GM23338 (cell line): Measurements from ENCODE around the gene TNNT2. TPM values are rescaled to one million over a fixed set of nuclear protein-coding genes. Genes with fewer than 3 reads are reported as not detected.

Source experiments
- ATAC-seq: fragments of 200-7000 bp; cut with Tn5 transposase; 3 replicates; pipeline ENCODE4 v1.9.1; 2020
- DNase-seq: peaks from one replicate; pipeline ENCODE4 v3.0.0-alpha.2; 2015; ENCODE audit warnings: low spot score
- H2AFZ ChIP-seq: fragments of 200-600 bp; sonication (generic); 2 replicates; pipeline ENCODE4 v1.8.0; 2016; ENCODE audit warnings: antibody characterized with exemption, mild to moderate bottlenecking, moderate library complexity
- H3F3A ChIP-seq: fragments of 200-600 bp; sonication (generic); replicated peaks from 2 replicates; pipeline ENCODE4 v1.8.0; 2017; ENCODE audit warnings: antibody characterized with exemption, mixed run types, low read depth
- H3K27ac ChIP-seq: fragments of 200-600 bp; sonication (generic); 2 replicates; pipeline ENCODE4 v1.6.1; 2016; ENCODE audit warnings: low read depth
- H3K27me3 ChIP-seq: fragments of 200-600 bp; sonication (generic); 2 replicates; pipeline ENCODE4 v1.8.0; 2016; ENCODE audit warnings: mild to moderate bottlenecking, mixed run types, moderate library complexity; ENCODE audit not compliant: insufficient read depth
- H3K36me3 ChIP-seq: fragments of 200-600 bp; sonication (generic); 2 replicates; pipeline ENCODE4 v1.8.0; 2016; ENCODE audit warnings: mild to moderate bottlenecking; ENCODE audit not compliant: insufficient read depth
- H3K4me1 ChIP-seq: fragments of 200-600 bp; sonication (generic); 2 replicates; pipeline ENCODE4 v1.8.0; 2016; ENCODE audit warnings: mild to moderate bottlenecking, moderate library complexity; ENCODE audit not compliant: insufficient read depth
- H3K4me2 ChIP-seq: fragments of 200-600 bp; sonication (generic); 2 replicates; pipeline ENCODE4 v1.7.1; 2017; ENCODE audit warnings: mixed run types
- H3K4me3 ChIP-seq: fragments of 200-600 bp; sonication (generic); 2 replicates; pipeline ENCODE4 v1.6.1; 2016; ENCODE audit warnings: mixed run types
- H3K79me2 ChIP-seq: fragments of 200-600 bp; sonication (generic); replicated peaks from 2 replicates; pipeline ENCODE4 v1.8.0; 2017; ENCODE audit warnings: mild to moderate bottlenecking; ENCODE audit not compliant: insufficient read depth
- H3K9me2 ChIP-seq: fragments of 200-600 bp; sonication (generic); 2 replicates; pipeline ENCODE4 v1.8.0; 2017; ENCODE audit not compliant: insufficient read depth
- H4K20me1 ChIP-seq: fragments of 200-600 bp; sonication (generic); replicated peaks from 2 replicates; pipeline ENCODE4 v1.8.0; 2017; ENCODE audit warnings: mild to moderate bottlenecking; ENCODE audit not compliant: insufficient read depth
- H3K27ac Mint-ChIP-seq: 2 replicates; pipeline ENCODE4 v1.8.0; 2020; ENCODE audit warnings: inconsistent platforms, mild to moderate bottlenecking, moderate library complexity, mixed read lengths
- H3K27me3 Mint-ChIP-seq: 3 replicates; pipeline ENCODE4 v1.8.0; 2022; ENCODE audit warnings: low read depth, mild to moderate bottlenecking, moderate library complexity, mixed read lengths, inconsistent platforms; ENCODE audit not compliant: insufficient read depth, poor library complexity
- H3K36me3 Mint-ChIP-seq: 3 replicates; pipeline ENCODE4 v1.8.0; 2021; ENCODE audit warnings: low read depth, mild to moderate bottlenecking, inconsistent platforms, moderate library complexity, mixed read lengths
- H3K4me1 Mint-ChIP-seq: 3 replicates; pipeline ENCODE4 v1.8.0; 2020; ENCODE audit warnings: mild to moderate bottlenecking, inconsistent platforms, mixed read lengths
- H3K4me3 Mint-ChIP-seq: 3 replicates; pipeline ENCODE4 v1.8.0; 2021; ENCODE audit warnings: moderate library complexity, mild to moderate bottlenecking, inconsistent platforms, mixed read lengths
- H3K9me3 Mint-ChIP-seq: 3 replicates; pipeline ENCODE4 v1.8.0; 2020; ENCODE audit warnings: moderate library complexity, mild to moderate bottlenecking, inconsistent platforms, mixed read lengths
- CREB1 ChIP-seq: fragments of 250-450 bp; sonication (Bioruptor Pico); IDR thresholded peaks from 2 replicates; pipeline ENCODE4 v1.5.0; 2020; ENCODE audit warnings: low read depth, mild to moderate bottlenecking, moderate library complexity
- ETS1 ChIP-seq: IDR thresholded peaks from 2 replicates; pipeline ENCODE4 v1.6.1; 2016; ENCODE audit warnings: antibody characterized with exemption
- EZH2phosphoT487 ChIP-seq: fragments of 200-600 bp; sonication (generic); IDR thresholded peaks from one replicate; pipeline ENCODE4 v1.8.1; 2018; ENCODE audit warnings: antibody characterized with exemption; ENCODE audit not compliant: unreplicated experiment
- JUNB ChIP-seq: IDR thresholded peaks from one replicate; pipeline ENCODE4 v1.6.1; 2016; ENCODE audit warnings: antibody characterized with exemption; ENCODE audit not compliant: unreplicated experiment
- NANOG ChIP-seq: IDR thresholded peaks from 2 replicates; pipeline ENCODE4 v1.6.1; 2016; ENCODE audit warnings: antibody characterized with exemption, borderline replicate concordance
- POLR2AphosphoS5 ChIP-seq: IDR thresholded peaks from 2 replicates; pipeline ENCODE4 v1.6.1; 2016; ENCODE audit warnings: antibody characterized with exemption, low read depth
- STAT1 ChIP-seq: IDR thresholded peaks from one replicate; pipeline ENCODE4 v1.6.1; 2016; ENCODE audit warnings: antibody characterized with exemption; ENCODE audit not compliant: unreplicated experiment
- ZNF114 ChIP-seq: fragments of 250-450 bp; sonication (Bioruptor Pico); IDR thresholded peaks from 2 replicates; pipeline ENCODE4 v1.5.0; 2020; ENCODE audit warnings: mild to moderate bottlenecking, moderate library complexity
- ZNF331 ChIP-seq: fragments of 250-450 bp; sonication (Bioruptor Pico); IDR thresholded peaks from 2 replicates; pipeline ENCODE4 v1.5.0; 2020; ENCODE audit warnings: low read depth, mild to moderate bottlenecking, moderate library complexity
- polyA plus RNA-seq: library from polyadenylated mRNA; unstranded; fragments of >200 nt; fragmentation: Nextera tagmentation; extraction: Ambion mirVana; gene quantifications from 2 replicates; pipeline ENCODE4 v1.2.1, GENCODE V29; 2016
- total RNA-seq: library from RNA; depleted of rRNA; stranded (reverse); fragments of >200 nt; shearing (Covaris generic); gene quantifications from 2 replicates; pipeline ENCODE4 v1.2.3, GENCODE V29; 2014
- TF ChIP-seq, protein P1 (sequence below): fragments of 250-450 bp; sonication (Bioruptor Pico); IDR thresholded peaks from 2 replicates; pipeline ENCODE4 v1.5.0; 2020; ENCODE audit warnings: mild to moderate bottlenecking, moderate library complexity
- TF ChIP-seq, protein P2 (sequence below): IDR thresholded peaks from one replicate; pipeline ENCODE4 v1.6.1; 2018; ENCODE audit warnings: antibody characterized with exemption; ENCODE audit not compliant: unreplicated experiment

Gene TNNT2
- total and polyA plus RNA-seq, 2 experiments from 2014 or later, result 7.5 to 19.1 TPM

GRCh38 chr1:201329286-201329685 is 48.2 kb downstream of the TNNT2 start (continued):
- TF ChIP-seq, protein P1, sequence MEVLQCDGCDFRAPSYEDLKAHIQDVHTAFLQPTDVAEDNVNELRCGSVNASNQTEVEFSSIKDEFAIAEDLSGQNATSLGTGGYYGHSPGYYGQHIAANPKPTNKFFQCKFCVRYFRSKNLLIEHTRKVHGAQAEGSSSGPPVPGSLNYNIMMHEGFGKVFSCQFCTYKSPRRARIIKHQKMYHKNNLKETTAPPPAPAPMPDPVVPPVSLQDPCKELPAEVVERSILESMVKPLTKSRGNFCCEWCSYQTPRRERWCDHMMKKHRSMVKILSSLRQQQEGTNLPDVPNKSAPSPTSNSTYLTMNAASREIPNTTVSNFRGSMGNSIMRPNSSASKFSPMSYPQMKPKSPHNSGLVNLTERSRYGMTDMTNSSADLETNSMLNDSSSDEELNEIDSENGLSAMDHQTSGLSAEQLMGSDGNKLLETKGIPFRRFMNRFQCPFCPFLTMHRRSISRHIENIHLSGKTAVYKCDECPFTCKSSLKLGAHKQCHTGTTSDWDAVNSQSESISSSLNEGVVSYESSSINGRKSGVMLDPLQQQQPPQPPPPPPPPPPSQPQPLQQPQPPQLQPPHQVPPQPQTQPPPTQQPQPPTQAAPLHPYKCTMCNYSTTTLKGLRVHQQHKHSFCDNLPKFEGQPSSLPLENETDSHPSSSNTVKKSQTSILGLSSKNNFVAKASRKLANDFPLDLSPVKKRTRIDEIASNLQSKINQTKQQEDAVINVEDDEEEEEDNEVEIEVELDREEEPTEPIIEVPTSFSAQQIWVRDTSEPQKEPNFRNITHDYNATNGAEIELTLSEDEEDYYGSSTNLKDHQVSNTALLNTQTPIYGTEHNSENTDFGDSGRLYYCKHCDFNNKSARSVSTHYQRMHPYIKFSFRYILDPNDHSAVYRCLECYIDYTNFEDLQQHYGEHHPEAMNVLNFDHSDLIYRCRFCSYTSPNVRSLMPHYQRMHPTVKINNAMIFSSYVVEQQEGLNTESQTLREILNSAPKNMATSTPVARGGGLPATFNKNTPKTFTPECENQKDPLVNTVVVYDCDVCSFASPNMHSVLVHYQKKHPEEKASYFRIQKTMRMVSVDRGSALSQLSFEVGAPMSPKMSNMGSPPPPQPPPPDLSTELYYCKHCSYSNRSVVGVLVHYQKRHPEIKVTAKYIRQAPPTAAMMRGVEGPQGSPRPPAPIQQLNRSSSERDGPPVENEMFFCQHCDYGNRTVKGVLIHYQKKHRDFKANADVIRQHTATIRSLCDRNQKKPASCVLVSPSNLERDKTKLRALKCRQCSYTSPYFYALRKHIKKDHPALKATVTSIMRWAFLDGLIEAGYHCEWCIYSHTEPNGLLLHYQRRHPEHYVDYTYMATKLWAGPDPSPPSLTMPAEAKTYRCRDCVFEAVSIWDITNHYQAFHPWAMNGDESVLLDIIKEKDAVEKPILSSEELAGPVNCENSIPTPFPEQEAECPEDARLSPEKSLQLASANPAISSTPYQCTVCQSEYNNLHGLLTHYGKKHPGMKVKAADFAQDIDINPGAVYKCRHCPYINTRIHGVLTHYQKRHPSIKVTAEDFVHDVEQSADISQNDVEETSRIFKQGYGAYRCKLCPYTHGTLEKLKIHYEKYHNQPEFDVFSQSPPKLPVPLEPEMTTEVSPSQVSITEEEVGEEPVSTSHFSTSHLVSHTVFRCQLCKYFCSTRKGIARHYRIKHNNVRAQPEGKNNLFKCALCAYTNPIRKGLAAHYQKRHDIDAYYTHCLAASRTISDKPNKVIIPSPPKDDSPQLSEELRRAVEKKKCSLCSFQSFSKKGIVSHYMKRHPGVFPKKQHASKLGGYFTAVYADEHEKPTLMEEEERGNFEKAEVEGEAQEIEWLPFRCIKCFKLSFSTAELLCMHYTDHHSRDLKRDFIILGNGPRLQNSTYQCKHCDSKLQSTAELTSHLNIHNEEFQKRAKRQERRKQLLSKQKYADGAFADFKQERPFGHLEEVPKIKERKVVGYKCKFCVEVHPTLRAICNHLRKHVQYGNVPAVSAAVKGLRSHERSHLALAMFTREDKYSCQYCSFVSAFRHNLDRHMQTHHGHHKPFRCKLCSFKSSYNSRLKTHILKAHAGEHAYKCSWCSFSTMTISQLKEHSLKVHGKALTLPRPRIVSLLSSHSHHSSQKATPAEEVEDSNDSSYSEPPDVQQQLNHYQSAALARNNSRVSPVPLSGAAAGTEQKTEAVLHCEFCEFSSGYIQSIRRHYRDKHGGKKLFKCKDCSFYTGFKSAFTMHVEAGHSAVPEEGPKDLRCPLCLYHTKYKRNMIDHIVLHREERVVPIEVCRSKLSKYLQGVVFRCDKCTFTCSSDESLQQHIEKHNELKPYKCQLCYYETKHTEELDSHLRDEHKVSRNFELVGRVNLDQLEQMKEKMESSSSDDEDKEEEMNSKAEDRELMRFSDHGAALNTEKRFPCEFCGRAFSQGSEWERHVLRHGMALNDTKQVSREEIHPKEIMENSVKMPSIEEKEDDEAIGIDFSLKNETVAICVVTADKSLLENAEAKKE (CRISPR knock-in tag), result no peak
- TF ChIP-seq CREB1 (CRISPR knock-in tag) (no peak), NANOG (no peak), ZNF331 (CRISPR knock-in tag) (no peak), ETS1 (no peak), STAT1 (no peak), JUNB (no peak), ZNF114 (CRISPR knock-in tag) (no peak)

DNA sequence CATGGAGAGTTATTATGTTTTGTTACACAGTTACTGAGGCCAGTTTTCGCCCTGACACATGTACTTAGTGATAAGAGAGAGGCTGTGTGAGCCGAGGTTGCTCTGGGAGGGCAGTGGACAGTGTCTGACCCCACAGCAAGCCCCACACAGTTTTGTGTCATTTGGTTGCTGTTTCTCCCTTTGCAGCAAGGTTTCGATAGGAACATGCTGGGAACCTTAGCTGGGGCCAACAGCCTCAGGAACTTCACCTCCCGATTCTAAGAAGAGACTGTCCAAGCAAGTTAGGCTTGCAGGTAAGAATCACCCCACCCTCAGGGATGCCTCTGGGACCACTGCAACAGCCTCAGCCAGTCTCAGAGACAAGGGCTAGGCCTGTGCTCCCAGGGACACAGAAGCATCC is 48.9 kb downstream of the TNNT2 start:
- Histone ChIP-seq H3K4me1 (no peaks in the 10 kb centered on the region), H3K9me2 (no peaks in the 10 kb centered on the region), H2AFZ (no peak overlapping the region), H3K36me3 (no peaks in the 10 kb centered on the region), H3K27ac (no peak overlapping the region), H3K4me2 (no peak overlapping the region), H4K20me1 (no peaks in the 10 kb centered on the region), H3K27me3 (no peaks in the 10 kb centered on the region), H3K4me3 (no peak overlapping the region), H3K79me2 (no peaks in the 10 kb centered on the region), H3F3A (no peaks in the 10 kb centered on the region)
- Mint-ChIP-seq H3K36me3 (no peaks in the 10 kb centered on the region; the same call in 2 of the 3 replicates), H3K9me3 (no peaks in the 10 kb centered on the region), H3K27me3 (peaks cover 11% of the 10 kb centered on the region), H3K4me1 (no peaks in the 10 kb centered on the region), H3K27ac (no peak overlapping the region), H3K4me3 (no peak overlapping the region)
- no peak for DNase-seq
- no peak for ATAC-seq
- TF ChIP-seq CREB1 (CRISPR knock-in tag) (no peak), ZNF114 (CRISPR knock-in tag) (no peak), STAT1 (no peak), ETS1 (no peak), NANOG (no peak), JUNB (no peak), POLR2AphosphoS5 (no peak), EZH2phosphoT487 (no peak)
- TF ChIP-seq, protein P2, sequence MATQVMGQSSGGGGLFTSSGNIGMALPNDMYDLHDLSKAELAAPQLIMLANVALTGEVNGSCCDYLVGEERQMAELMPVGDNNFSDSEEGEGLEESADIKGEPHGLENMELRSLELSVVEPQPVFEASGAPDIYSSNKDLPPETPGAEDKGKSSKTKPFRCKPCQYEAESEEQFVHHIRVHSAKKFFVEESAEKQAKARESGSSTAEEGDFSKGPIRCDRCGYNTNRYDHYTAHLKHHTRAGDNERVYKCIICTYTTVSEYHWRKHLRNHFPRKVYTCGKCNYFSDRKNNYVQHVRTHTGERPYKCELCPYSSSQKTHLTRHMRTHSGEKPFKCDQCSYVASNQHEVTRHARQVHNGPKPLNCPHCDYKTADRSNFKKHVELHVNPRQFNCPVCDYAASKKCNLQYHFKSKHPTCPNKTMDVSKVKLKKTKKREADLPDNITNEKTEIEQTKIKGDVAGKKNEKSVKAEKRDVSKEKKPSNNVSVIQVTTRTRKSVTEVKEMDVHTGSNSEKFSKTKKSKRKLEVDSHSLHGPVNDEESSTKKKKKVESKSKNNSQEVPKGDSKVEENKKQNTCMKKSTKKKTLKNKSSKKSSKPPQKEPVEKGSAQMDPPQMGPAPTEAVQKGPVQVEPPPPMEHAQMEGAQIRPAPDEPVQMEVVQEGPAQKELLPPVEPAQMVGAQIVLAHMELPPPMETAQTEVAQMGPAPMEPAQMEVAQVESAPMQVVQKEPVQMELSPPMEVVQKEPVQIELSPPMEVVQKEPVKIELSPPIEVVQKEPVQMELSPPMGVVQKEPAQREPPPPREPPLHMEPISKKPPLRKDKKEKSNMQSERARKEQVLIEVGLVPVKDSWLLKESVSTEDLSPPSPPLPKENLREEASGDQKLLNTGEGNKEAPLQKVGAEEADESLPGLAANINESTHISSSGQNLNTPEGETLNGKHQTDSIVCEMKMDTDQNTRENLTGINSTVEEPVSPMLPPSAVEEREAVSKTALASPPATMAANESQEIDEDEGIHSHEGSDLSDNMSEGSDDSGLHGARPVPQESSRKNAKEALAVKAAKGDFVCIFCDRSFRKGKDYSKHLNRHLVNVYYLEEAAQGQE, result no peak
